Measurements from ENCODE around the gene NPPC.

The NPPC gene

GRCh38 chr2:231900972-231901371 is 25.2 kb downstream of the NPPC start:
- no peaks in the 10 kb centered on the region for H3K27me3 ChIP-seq (replicated peaks; ENCODE audit: control insufficient read depth, insufficient read depth, low read length)
- DNase-seq (ENCODE audit: extremely low read depth, insufficient read length): no peak
- no peak overlapping the region for H3K4me3 ChIP-seq (replicated peaks; ENCODE audit: low read depth, low read length)
- TF ChIP-seq, protein P1, sequence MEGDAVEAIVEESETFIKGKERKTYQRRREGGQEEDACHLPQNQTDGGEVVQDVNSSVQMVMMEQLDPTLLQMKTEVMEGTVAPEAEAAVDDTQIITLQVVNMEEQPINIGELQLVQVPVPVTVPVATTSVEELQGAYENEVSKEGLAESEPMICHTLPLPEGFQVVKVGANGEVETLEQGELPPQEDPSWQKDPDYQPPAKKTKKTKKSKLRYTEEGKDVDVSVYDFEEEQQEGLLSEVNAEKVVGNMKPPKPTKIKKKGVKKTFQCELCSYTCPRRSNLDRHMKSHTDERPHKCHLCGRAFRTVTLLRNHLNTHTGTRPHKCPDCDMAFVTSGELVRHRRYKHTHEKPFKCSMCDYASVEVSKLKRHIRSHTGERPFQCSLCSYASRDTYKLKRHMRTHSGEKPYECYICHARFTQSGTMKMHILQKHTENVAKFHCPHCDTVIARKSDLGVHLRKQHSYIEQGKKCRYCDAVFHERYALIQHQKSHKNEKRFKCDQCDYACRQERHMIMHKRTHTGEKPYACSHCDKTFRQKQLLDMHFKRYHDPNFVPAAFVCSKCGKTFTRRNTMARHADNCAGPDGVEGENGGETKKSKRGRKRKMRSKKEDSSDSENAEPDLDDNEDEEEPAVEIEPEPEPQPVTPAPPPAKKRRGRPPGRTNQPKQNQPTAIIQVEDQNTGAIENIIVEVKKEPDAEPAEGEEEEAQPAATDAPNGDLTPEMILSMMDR (IDR thresholded peaks at IDR 0.05; ENCODE audit: insufficient read depth, low read length, poor library complexity, severe bottlenecking): no peak
- H3K36me3 ChIP-seq (ENCODE audit: control insufficient read depth, insufficient read depth, low read length): no peaks in the 10 kb centered on the region

DNA sequence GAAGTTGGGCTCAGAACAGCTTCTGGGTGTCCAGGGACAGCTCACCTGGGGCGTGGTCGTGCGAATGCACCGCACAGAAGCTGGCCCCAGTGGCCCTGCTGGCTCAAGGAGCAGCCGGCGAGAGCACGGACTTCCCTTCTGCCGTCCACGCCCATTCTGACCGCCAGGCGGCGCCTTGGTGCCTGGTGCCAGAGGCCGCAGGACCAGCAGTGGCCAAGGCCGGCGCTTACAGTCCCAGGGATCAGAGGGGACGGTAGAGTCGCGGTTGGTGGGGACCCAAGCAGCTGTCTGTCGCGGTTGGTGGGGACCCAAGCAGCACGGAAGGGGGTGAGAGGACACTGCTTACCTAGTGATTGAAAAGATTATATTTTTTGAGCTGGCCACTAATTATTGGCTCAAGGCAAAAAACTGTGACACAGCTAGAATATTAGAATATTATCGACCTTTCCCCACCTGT is 25.7 kb downstream of the NPPC start:
- no peaks in the 10 kb centered on the region for H3K27me3 ChIP-seq (replicated peaks; ENCODE audit: control insufficient read depth, insufficient read depth, low read length)
- H3K36me3 ChIP-seq (ENCODE audit: control insufficient read depth, insufficient read depth, low read length): no peaks in the 10 kb centered on the region
- TF ChIP-seq, protein P1 (IDR thresholded peaks at IDR 0.05; ENCODE audit: insufficient read depth, low read length, poor library complexity, severe bottlenecking): peak; percentile 98
- peak; percentile 71 for DNase-seq (ENCODE audit: extremely low read depth, insufficient read length)
- no peak overlapping the region for H3K4me3 ChIP-seq (replicated peaks; ENCODE audit: low read depth, low read length)

DNA sequence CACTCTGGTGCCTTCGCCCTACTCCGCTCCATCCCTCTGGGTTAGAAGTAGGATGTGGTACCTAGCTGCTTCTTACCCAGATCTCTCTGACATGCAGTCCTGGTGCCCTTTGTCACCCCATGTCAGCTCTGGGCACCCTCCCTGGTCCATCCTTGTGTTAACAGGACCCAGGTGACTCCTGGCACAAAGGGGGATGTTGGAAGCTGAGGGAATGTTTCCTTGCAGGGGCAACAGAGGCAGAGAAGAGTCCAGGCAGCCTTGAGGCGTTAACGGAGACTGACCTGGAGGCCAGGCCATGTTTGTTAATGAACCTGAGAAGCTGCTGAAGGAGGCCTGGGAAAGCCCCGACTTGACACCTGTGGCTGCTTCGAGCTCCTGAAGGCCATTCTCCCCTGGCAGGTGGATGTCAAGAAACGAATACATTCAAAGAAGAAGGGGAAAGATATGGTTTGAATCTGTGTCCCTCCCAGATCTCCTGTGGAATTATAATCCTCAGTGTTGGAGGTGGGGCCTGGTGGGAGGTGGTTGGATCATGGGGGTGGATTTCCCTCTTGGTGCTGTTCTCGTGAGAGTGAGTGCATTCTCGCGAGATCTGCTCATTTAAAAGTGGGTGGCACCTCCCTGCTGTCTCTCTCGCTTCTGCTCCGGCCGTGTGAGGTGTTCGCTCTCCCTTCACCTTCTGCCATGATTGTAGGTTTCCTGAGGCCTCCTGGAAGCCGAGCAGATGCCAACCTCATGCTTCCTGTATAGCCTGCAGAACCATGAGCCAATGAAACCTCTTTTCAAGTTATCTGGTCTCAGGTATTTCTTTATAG is 31.4 kb downstream of the NPPC start:
- no peaks in the 10 kb centered on the region for H3K36me3 ChIP-seq (ENCODE audit: control insufficient read depth, insufficient read depth, low read length)
- TF ChIP-seq, protein P1 (IDR thresholded peaks at IDR 0.05; ENCODE audit: insufficient read depth, low read length, poor library complexity, severe bottlenecking): no peak
- H3K4me3 ChIP-seq (replicated peaks; ENCODE audit: low read depth, low read length): no peak overlapping the region
- no peaks in the 10 kb centered on the region for H3K27me3 ChIP-seq (replicated peaks; ENCODE audit: control insufficient read depth, insufficient read depth, low read length)
- DNase-seq (ENCODE audit: extremely low read depth, insufficient read length): no peak

DNA sequence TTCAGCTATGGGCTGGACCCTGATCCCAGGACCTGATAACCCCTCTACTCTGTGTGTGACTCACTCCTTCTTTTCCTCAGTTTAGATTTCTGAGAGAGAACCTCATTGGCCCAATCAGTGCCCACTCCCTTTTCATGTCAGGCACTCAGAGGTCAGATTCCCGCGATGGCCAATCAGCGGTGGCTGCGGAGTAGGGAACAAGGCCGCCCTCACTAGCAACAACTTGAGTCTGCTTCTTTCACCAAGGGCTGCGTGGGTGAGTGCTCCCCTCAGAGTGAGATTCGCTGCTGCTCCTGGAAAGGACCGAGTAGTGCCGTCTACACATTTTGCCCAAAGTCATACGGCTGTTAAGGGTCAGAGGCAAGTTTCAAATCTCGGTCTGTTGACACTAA is 34.7 kb downstream of the NPPC start:
- H3K36me3 ChIP-seq (ENCODE audit: control insufficient read depth, insufficient read depth, low read length): no peaks in the 10 kb centered on the region
- no peaks in the 10 kb centered on the region for H3K27me3 ChIP-seq (replicated peaks; ENCODE audit: control insufficient read depth, insufficient read depth, low read length)
- TF ChIP-seq, protein P1 (IDR thresholded peaks at IDR 0.05; ENCODE audit: insufficient read depth, low read length, poor library complexity, severe bottlenecking): no peak
- DNase-seq (ENCODE audit: extremely low read depth, insufficient read length): no peak
- no peak overlapping the region for H3K4me3 ChIP-seq (replicated peaks; ENCODE audit: low read depth, low read length)

DNA sequence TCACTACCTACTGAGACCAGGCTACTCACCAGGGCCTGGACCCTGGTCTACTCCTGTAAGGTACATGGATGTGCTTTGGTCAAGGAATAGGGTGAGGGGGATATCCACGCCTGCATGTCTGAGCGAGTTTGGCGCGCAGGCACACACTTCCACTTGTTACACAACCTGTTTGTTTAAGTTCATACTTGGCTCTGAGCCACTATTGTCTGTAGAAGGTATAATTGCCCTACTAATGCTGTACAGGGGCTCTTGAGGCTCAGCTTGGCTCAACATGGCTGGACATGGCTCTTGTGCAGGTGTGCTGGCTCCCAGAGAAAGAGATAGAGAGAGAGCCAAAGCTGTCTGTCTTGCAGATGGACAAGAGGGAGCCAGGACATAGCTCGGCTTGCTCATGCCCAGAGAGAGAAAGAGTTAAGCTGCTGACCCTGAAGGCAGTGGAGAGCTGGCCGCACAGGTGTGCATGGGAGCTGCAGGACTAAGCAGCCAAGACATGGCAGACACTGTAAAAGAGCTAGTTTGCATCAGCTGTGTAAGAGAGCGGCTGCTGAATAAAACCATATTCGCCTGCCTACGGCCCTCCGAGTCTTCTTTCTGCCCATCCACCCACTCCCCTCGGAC is 35.2 kb downstream of the NPPC start:
- TF ChIP-seq, protein P1 (IDR thresholded peaks at IDR 0.05; ENCODE audit: insufficient read depth, low read length, poor library complexity, severe bottlenecking): no peak
- Histone ChIP-seq H3K36me3 (ENCODE audit: control insufficient read depth, insufficient read depth, low read length) (no peaks in the 10 kb centered on the region), H3K27me3 (replicated peaks; ENCODE audit: control insufficient read depth, insufficient read depth, low read length) (no peaks in the 10 kb centered on the region; the same call in 1 of the 2 replicates), H3K4me3 (replicated peaks; ENCODE audit: low read depth, low read length) (no peak overlapping the region)
- no peak for DNase-seq (ENCODE audit: extremely low read depth, insufficient read length)

Measured in GM06990 (cell line).